H9 (cell line): ENCODE measurements around the gene MYOD1. TPM values are rescaled to one million over a fixed set of nuclear protein-coding genes. Genes with fewer than 3 reads are reported as not detected.

Source experiments
- DNase-seq: peaks from one replicate; pipeline ENCODE4 v3.0.0-alpha.2; 2017
- H2AFZ ChIP-seq: one replicate; pipeline ENCODE4 v1.6.1; 2013; ENCODE audit warnings: mild to moderate bottlenecking, low read length, control low read depth, moderate library complexity
- H2AK5ac ChIP-seq: 2 replicates; pipeline ENCODE4 v1.6.1; 2013; ENCODE audit warnings: low read length, control low read depth, mixed read lengths; ENCODE audit not compliant: insufficient read length
- H2BK120ac ChIP-seq: one replicate; pipeline ENCODE4 v1.6.1; 2013; ENCODE audit warnings: low read depth, mild to moderate bottlenecking, low read length, control low read depth, inconsistent platforms; ENCODE audit not compliant: poor library complexity, severe bottlenecking
- H2BK12ac ChIP-seq: 2 replicates; pipeline ENCODE4 v1.6.1; 2013; ENCODE audit warnings: low read length, control low read depth, mixed read lengths, low read depth; ENCODE audit not compliant: insufficient read length
- H2BK15ac ChIP-seq: 2 replicates; pipeline ENCODE4 v1.6.1; 2013; ENCODE audit warnings: low read depth, low read length, control low read depth
- H2BK20ac ChIP-seq: one replicate; pipeline ENCODE4 v1.6.1; 2013; ENCODE audit warnings: low read depth, mild to moderate bottlenecking, low read length, control low read depth, inconsistent platforms; ENCODE audit not compliant: poor library complexity, severe bottlenecking
- H2BK5ac ChIP-seq: 2 replicates; pipeline ENCODE4 v1.6.1; 2013; ENCODE audit warnings: low read length, control low read depth, mixed read lengths; ENCODE audit not compliant: insufficient read length
- H3K14ac ChIP-seq: 2 replicates; pipeline ENCODE4 v1.6.1; 2013; ENCODE audit warnings: low read length, control low read depth; ENCODE audit not compliant: insufficient read depth
- H3K18ac ChIP-seq: 2 replicates; pipeline ENCODE4 v1.6.1; 2013; ENCODE audit warnings: low read depth, mild to moderate bottlenecking, mixed read lengths, low read length, control low read depth; ENCODE audit not compliant: insufficient read length
- H3K23ac ChIP-seq: 2 replicates; pipeline ENCODE4 v1.6.1; 2013; ENCODE audit warnings: low read length, control low read depth, mixed read lengths, low read depth; ENCODE audit not compliant: insufficient read length
- H3K23me2 ChIP-seq: 2 replicates; pipeline ENCODE4 v1.6.1; 2013; ENCODE audit warnings: low read depth, mild to moderate bottlenecking, mixed read lengths, low read length, control low read depth; ENCODE audit not compliant: insufficient read length, poor library complexity, severe bottlenecking
- H3K27ac ChIP-seq: 2 replicates; pipeline ENCODE4 v1.5.1; 2013; ENCODE audit warnings: low read length, control low read depth, mixed read lengths, low read depth; ENCODE audit not compliant: insufficient read length
- H3K27me3 ChIP-seq: 2 replicates; pipeline ENCODE4 v1.6.1; 2013; ENCODE audit warnings: low read length, control low read depth, inconsistent platforms; ENCODE audit not compliant: insufficient read depth
- H3K4ac ChIP-seq: 2 replicates; pipeline ENCODE4 v1.6.1; 2013; ENCODE audit warnings: low read depth, mild to moderate bottlenecking, control low read depth, inconsistent platforms, low read length, moderate library complexity
- H3K4me1 ChIP-seq: 2 replicates; pipeline ENCODE4 v1.6.1; 2013; ENCODE audit warnings: low read length, control low read depth, inconsistent platforms; ENCODE audit not compliant: insufficient read depth
- H3K4me2 ChIP-seq: 2 replicates; pipeline ENCODE4 v1.6.1; 2013; ENCODE audit warnings: low read length, control low read depth, mixed read lengths; ENCODE audit not compliant: insufficient read length, insufficient read depth
- H3K56ac ChIP-seq: 2 replicates; pipeline ENCODE4 v1.6.1; 2013; ENCODE audit warnings: low read depth, mild to moderate bottlenecking, mixed read lengths, low read length, control low read depth; ENCODE audit not compliant: insufficient read length
- H3K79me1 ChIP-seq: 2 replicates; pipeline ENCODE4 v1.6.1; 2013; ENCODE audit warnings: low read depth, mild to moderate bottlenecking, moderate library complexity, low read length, control low read depth, inconsistent platforms; ENCODE audit not compliant: insufficient read depth, poor library complexity, severe bottlenecking
- H3K79me2 ChIP-seq: 2 replicates; pipeline ENCODE4 v1.6.1; 2013; ENCODE audit warnings: low read length, control low read depth, inconsistent platforms; ENCODE audit not compliant: insufficient read depth
- H3K9ac ChIP-seq: 2 replicates; pipeline ENCODE4 v1.6.1; 2013; ENCODE audit warnings: low read length, control low read depth, mixed read lengths; ENCODE audit not compliant: insufficient read length; ENCODE audit errors: extremely low read depth
- H3K9me3 ChIP-seq: one replicate; pipeline ENCODE4 v1.6.1; 2013; ENCODE audit warnings: low read depth, low read length, inconsistent platforms; ENCODE audit not compliant: control insufficient read depth
- H3T11ph ChIP-seq: one replicate; pipeline ENCODE4 v1.6.1; 2013; ENCODE audit warnings: mild to moderate bottlenecking, low read length, control low read depth, inconsistent platforms
- H4K20me1 ChIP-seq: one replicate; pipeline ENCODE4 v1.6.1; 2013; ENCODE audit not compliant: control insufficient read depth, insufficient read length, insufficient read depth
- H4K5ac ChIP-seq: 2 replicates; pipeline ENCODE4 v1.6.1; 2013; ENCODE audit warnings: low read depth, mild to moderate bottlenecking, mixed read lengths, low read length, control low read depth; ENCODE audit not compliant: insufficient read length
- H4K8ac ChIP-seq: replicated peaks from 2 replicates; pipeline ENCODE4 v1.6.1; 2013; ENCODE audit warnings: low read length, control low read depth, mixed read lengths, low read depth; ENCODE audit not compliant: insufficient read length
- H4K91ac ChIP-seq: 2 replicates; pipeline ENCODE4 v1.6.1; 2013; ENCODE audit warnings: low read depth, mild to moderate bottlenecking, moderate library complexity, mixed read lengths, low read length, control low read depth; ENCODE audit not compliant: insufficient read length
- H3K27ac Mint-ChIP-seq, 3 experiments: 2 replicates in 2 of 3; 3 replicates in 1 of 3; pipeline ENCODE4 v1.8.0; 2020 to 2021; ENCODE audit warnings: mixed read lengths in 3 of 3, mild to moderate bottlenecking in 1 of 3, moderate library complexity in 1 of 3
- H3K27me3 Mint-ChIP-seq: 2 replicates; pipeline ENCODE4 v1.8.0; 2021; ENCODE audit warnings: low read depth, mild to moderate bottlenecking, moderate library complexity, mixed read lengths
- H3K36me3 Mint-ChIP-seq, 3 experiments: 2 replicates in 2 of 3; 3 replicates in 1 of 3; pipeline ENCODE4 v1.8.0; 2020 to 2021; ENCODE audit warnings: low read depth in 3 of 3, mixed read lengths in 3 of 3; ENCODE audit not compliant: insufficient read depth in 1 of 3
- H3K4me1 Mint-ChIP-seq, 2 experiments: 2 replicates each; pipeline ENCODE4 v1.8.0; 2020; ENCODE audit warnings: mixed read lengths in 2 of 2
- H3K4me3 Mint-ChIP-seq, 2 experiments: 2 replicates in 1 of 2; 3 replicates in 1 of 2; pipeline ENCODE4 v1.8.0; 2020 to 2021; ENCODE audit warnings: mild to moderate bottlenecking in 2 of 2, mixed read lengths in 2 of 2, moderate library complexity in 1 of 2
- H3K9me3 Mint-ChIP-seq, 2 experiments: 2 replicates in 1 of 2; 3 replicates in 1 of 2; pipeline ENCODE4 v1.8.0; 2020; ENCODE audit warnings: mild to moderate bottlenecking in 2 of 2, mixed read lengths in 2 of 2, moderate library complexity in 1 of 2
- WGBS: extraction: QIAGEN DNeasy Blood & Tissue Kit; methylation state at CpG from one replicate; pipeline ENCODE4 v1.1.7; 2013; ENCODE audit warnings: missing lambda C conversion rate, low lambda C conversion rate, mixed read lengths; ENCODE audit not compliant: insufficient read length; ENCODE audit errors: extremely low coverage; 5-methylcytosine and 5-hydroxymethylcytosine counted together
- total RNA-seq: library from RNA; stranded (reverse); gene quantifications from 2 replicates; pipeline ENCODE4 v1.2.1, GENCODE V29; 2021
- TF ChIP-seq, protein P1 (sequence below): fragments of 200-600 bp; sonication (generic); conservative IDR thresholded peaks from 3 replicates; pipeline ENCODE4 v1.8.0; 2021; ENCODE audit warnings: antibody characterized with exemption, mild to moderate bottlenecking

MYOD1 gene
- total RNA-seq, 1 experiment from 2014 or later, result not detected

GRCh38 chr11:17692931-17693330 is 26.4 kb upstream of the MYOD1 start:
- H3K4me1 Mint-ChIP-seq, result peaks cover 0 to 11% of the 10 kb centered on the region in 2 experiments; a peak in 3 of 4 replicates
- DNase-seq, result no peak
- Histone ChIP-seq H2BK20ac (no peak overlapping the region), H4K20me1 (no peaks in the 10 kb centered on the region), H3K79me2 (0 out of 2 replicates have a peak, but pooled peaks cover 1% of the 10 kb centered on the region), H2BK5ac (no peak overlapping the region), H3K79me1 (no peaks in the 10 kb centered on the region), H3K4ac (no peak overlapping the region), H3K9me3 (no peaks in the 10 kb centered on the region), H3K27me3 (peaks cover 19% of the 10 kb centered on the region), H2BK120ac (no peak overlapping the region), H2AK5ac (no peak overlapping the region), H3K23me2 (peaks cover 4% of the 10 kb centered on the region), H3K18ac (no peak overlapping the region), H2BK12ac (no peak overlapping the region), H2AFZ (no peak overlapping the region), H4K91ac (no peak overlapping the region), H3T11ph (no peak overlapping the region), H3K56ac (no peak overlapping the region), H3K4me2 (no peak overlapping the region), H4K5ac (no peak overlapping the region), H3K23ac (no peak overlapping the region), H4K8ac (no peak overlapping the region), H3K14ac (no peak overlapping the region), H3K27ac (no peak overlapping the region), H3K9ac (no peak overlapping the region), H2BK15ac (no peak overlapping the region), H3K4me1 (no peaks in the 10 kb centered on the region)
- TF ChIP-seq, protein P1, sequence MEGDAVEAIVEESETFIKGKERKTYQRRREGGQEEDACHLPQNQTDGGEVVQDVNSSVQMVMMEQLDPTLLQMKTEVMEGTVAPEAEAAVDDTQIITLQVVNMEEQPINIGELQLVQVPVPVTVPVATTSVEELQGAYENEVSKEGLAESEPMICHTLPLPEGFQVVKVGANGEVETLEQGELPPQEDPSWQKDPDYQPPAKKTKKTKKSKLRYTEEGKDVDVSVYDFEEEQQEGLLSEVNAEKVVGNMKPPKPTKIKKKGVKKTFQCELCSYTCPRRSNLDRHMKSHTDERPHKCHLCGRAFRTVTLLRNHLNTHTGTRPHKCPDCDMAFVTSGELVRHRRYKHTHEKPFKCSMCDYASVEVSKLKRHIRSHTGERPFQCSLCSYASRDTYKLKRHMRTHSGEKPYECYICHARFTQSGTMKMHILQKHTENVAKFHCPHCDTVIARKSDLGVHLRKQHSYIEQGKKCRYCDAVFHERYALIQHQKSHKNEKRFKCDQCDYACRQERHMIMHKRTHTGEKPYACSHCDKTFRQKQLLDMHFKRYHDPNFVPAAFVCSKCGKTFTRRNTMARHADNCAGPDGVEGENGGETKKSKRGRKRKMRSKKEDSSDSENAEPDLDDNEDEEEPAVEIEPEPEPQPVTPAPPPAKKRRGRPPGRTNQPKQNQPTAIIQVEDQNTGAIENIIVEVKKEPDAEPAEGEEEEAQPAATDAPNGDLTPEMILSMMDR, result no peak
- no peaks in the 10 kb centered on the region for H3K9me3 Mint-ChIP-seq
- no peak overlapping the region for H3K27ac Mint-ChIP-seq
- H3K36me3 Mint-ChIP-seq, result no peaks in the 10 kb centered on the region
- peaks cover 63% of the 10 kb centered on the region for H3K27me3 Mint-ChIP-seq
- WGBS, result no CpG with 5 or more reads among the region's 7 CpGs
- no peak overlapping the region for H3K4me3 Mint-ChIP-seq
